GM12878 (cell line): ENCODE measurements around the gene EXOSC1. TPM values are rescaled to one million over a fixed set of nuclear protein-coding genes. Genes with fewer than 3 reads are reported as not detected.

ENCODE experiments used
- ATAC-seq: fragments of 200-7000 bp; cut with Tn5 transposase; 3 replicates; pipeline ENCODE4 v1.9.1; 2020; ENCODE audit warnings: mild to moderate bottlenecking, moderate library complexity
- BruUV-seq: library from RNA; stranded (reverse); fragments of 400-500 nt; replicated peaks from 2 replicates; lab custom pipeline; 2021; lab: Mats Ljungman, UMichigan
- CTCF ChIA-PET: fragments of 300-600 bp; sonication (Branson Sonifier 250); formaldehyde crosslinking; extraction: SDS; loops from one replicate; lab custom pipeline; 2021; ENCODE audit warnings: inconsistent platforms; lab: Yijun Ruan, JAX
- POLR2A ChIA-PET: fragments of 350-600 bp; formaldehyde crosslinking; extraction: SDS; loops from one replicate; lab custom pipeline; 2021; ENCODE audit warnings: inconsistent platforms; lab: Charles Lee
- RAD21 ChIA-PET: fragments of 300-600 bp; sonication (Branson Sonifier 250); formaldehyde crosslinking; loops from one replicate; lab custom pipeline; 2023; ENCODE audit warnings: antibody characterized with exemption; ENCODE audit not compliant: unreplicated experiment; lab: Charles Lee
- SMC1A ChIA-PET: fragments of 300-600 bp; sonication (Branson Sonifier 250); formaldehyde crosslinking; loops from one replicate; lab custom pipeline; 2023; ENCODE audit not compliant: unreplicated experiment, uncharacterized antibody; lab: Charles Lee
- DNase-seq: peaks from one replicate; pipeline ENCODE4 v3.0.0-alpha.2; 2011; ENCODE audit warnings: low read depth, low spot score
- FAIRE-seq: peaks from 3 replicates; lab custom pipeline; 2011; peaks lifted over from hg19 to GRCh38; lab: Jason Lieb, UNC
- H2AFZ ChIP-seq: 2 replicates; pipeline ENCODE4 v1.6.0; 2011; ENCODE audit warnings: low read depth, low read length, control low read depth; ENCODE audit not compliant: control insufficient read depth
- H3K27ac ChIP-seq: 2 replicates; pipeline ENCODE4 v1.5.1; 2011; ENCODE audit warnings: control low read depth; ENCODE audit not compliant: control insufficient read depth, insufficient read depth
- H3K27me3 ChIP-seq, 2 experiments: replicated peaks in 1 of 2; 2 replicates each; pipeline versions ENCODE4 v1.6.0 to v1.6.1; 2011; ENCODE audit warnings: low read length in 1 of 2; ENCODE audit not compliant: control insufficient read depth in 2 of 2, insufficient read depth in 2 of 2
- H3K36me3 ChIP-seq, 2 experiments: 2 replicates each; pipeline ENCODE4 v1.5.1; 2011; ENCODE audit warnings: low read length in 1 of 2; ENCODE audit not compliant: control insufficient read depth in 2 of 2, insufficient read depth in 2 of 2
- H3K4me1 ChIP-seq: 2 replicates; pipeline ENCODE4 v1.6.1; 2011; ENCODE audit warnings: mild to moderate bottlenecking, low read length, moderate library complexity, mixed read lengths; ENCODE audit not compliant: control insufficient read depth, insufficient read depth
- H3K4me2 ChIP-seq: 2 replicates; pipeline ENCODE4 v1.6.0; 2011; ENCODE audit warnings: control low read depth; ENCODE audit not compliant: control insufficient read depth, insufficient read depth
- H3K4me3 ChIP-seq: fragments of 200-600 bp; sonication (generic); 2 replicates; pipeline ENCODE4 v1.5.1; 2016
- H3K79me2 ChIP-seq: 2 replicates; pipeline ENCODE4 v1.6.0; 2011; ENCODE audit warnings: low read length; ENCODE audit not compliant: control insufficient read depth, insufficient read depth
- H3K9ac ChIP-seq: 2 replicates; pipeline ENCODE4 v1.8.0; 2011; ENCODE audit warnings: low read length, control low read depth, mixed read lengths; ENCODE audit not compliant: control insufficient read depth, insufficient read depth
- H3K9me3 ChIP-seq: replicated peaks from 3 replicates; pipeline ENCODE4 v1.5.1; 2011; ENCODE audit warnings: mild to moderate bottlenecking, low read length; ENCODE audit not compliant: control insufficient read depth, insufficient read depth
- H4K20me1 ChIP-seq: 2 replicates; pipeline ENCODE4 v1.6.0; 2011; ENCODE audit not compliant: control insufficient read depth, insufficient read depth
- ASH2L ChIP-seq: fragments of 300-600, 200-600 bp; sonication (generic); IDR thresholded peaks from 2 replicates; pipeline ENCODE4 v1.6.1; 2017; ENCODE audit warnings: low read depth, mild to moderate bottlenecking, borderline replicate concordance
- BCL3 ChIP-seq: IDR thresholded peaks from 2 replicates; pipeline ENCODE4 v1.6.1; 2011; ENCODE audit warnings: borderline replicate concordance, low read depth, mild to moderate bottlenecking, moderate library complexity, low read length; ENCODE audit not compliant: insufficient read depth, poor library complexity, severe bottlenecking
- CHD2 ChIP-seq: IDR thresholded peaks from 2 replicates; pipeline ENCODE4 v1.6.1; 2011; ENCODE audit warnings: low read depth, low read length, improper control_type of control experiment, borderline replicate concordance
- E4F1 ChIP-seq: fragments of 450-650 bp; IDR thresholded peaks from 2 replicates; pipeline ENCODE4 v1.6.1; 2018; ENCODE audit warnings: borderline replicate concordance, mild to moderate bottlenecking; ENCODE audit not compliant: partially characterized antibody
- FOXM1 ChIP-seq: IDR thresholded peaks from 2 replicates; pipeline ENCODE4 v1.6.1; 2012; ENCODE audit warnings: low read depth, mild to moderate bottlenecking, inconsistent platforms, low read length, moderate library complexity
- IKZF1 ChIP-seq: fragments of 450-650 bp; conservative IDR thresholded peaks from 2 replicates; pipeline ENCODE4 v1.6.1; 2017; ENCODE audit warnings: antibody characterized with exemption, mild to moderate bottlenecking
- MAX ChIP-seq: IDR thresholded peaks from 2 replicates; pipeline ENCODE4 v1.6.1; 2012; ENCODE audit warnings: low read depth, low read length, improper control_type of control experiment
- PBX3 ChIP-seq: IDR thresholded peaks from 2 replicates; pipeline ENCODE4 v1.6.1; 2011; ENCODE audit warnings: mild to moderate bottlenecking, low read depth, low read length, moderate library complexity; ENCODE audit not compliant: insufficient replicate concordance
- RAD51 ChIP-seq: fragments of 450-650 bp; IDR thresholded peaks from 2 replicates; pipeline ENCODE4 v1.6.1; 2016; ENCODE audit warnings: moderate library complexity, mild to moderate bottlenecking, inconsistent platforms
- RCOR1 ChIP-seq: conservative IDR thresholded peaks from 2 replicates; pipeline ENCODE4 v1.6.1; 2012; ENCODE audit warnings: low read depth, low read length, improper control_type of control experiment
- SP1 ChIP-seq: IDR thresholded peaks from one replicate; pipeline ENCODE4 v1.6.1; 2011; ENCODE audit warnings: low read depth, low read length
- TAF1 ChIP-seq: IDR thresholded peaks from 2 replicates; pipeline ENCODE4 v1.6.1; 2011; ENCODE audit warnings: mild to moderate bottlenecking, low read depth, low read length, borderline replicate concordance
- TARDBP ChIP-seq: IDR thresholded peaks from 2 replicates; pipeline ENCODE4 v1.6.1; 2016; ENCODE audit warnings: borderline replicate concordance
- TBL1XR1 ChIP-seq: IDR thresholded peaks from 2 replicates; pipeline ENCODE4 v1.6.1; 2012; ENCODE audit warnings: low read depth, low read length, improper control_type of control experiment
- ZNF687 ChIP-seq: fragments of 450-650 bp; IDR thresholded peaks from 2 replicates; pipeline ENCODE4 v1.6.1; 2017; ENCODE audit warnings: mild to moderate bottlenecking, moderate library complexity
- WGBS: methylation state at CpG from one replicate; pipeline ENCODE4 v1.1.6; 2016; ENCODE audit warnings: low lambda C conversion rate; ENCODE audit not compliant: insufficient replicate concordance, insufficient coverage; ENCODE audit errors: missing lambda C conversion rate; 5-methylcytosine and 5-hydroxymethylcytosine counted together
- in situ Hi-C: fragments of 300-500 bp; cut with MboI; formaldehyde crosslinking; loops from 9 replicates; pipeline ENCODE4 v1.14.3; 2018; ENCODE audit warnings: mixed read lengths
- intact Hi-C: fragments of 100-400 bp; cut with micrococcal nuclease; formaldehyde crosslinking; loops from one replicate; pipeline ENCODE4 v1.14.2; 2022; ENCODE audit not compliant: unreplicated experiment
- polyA plus RNA-seq, 11 experiments: library from polyadenylated mRNA; depleted of rRNA in 4 of 11; unstranded in 6 of 11; stranded (reverse) in 5 of 11; fragments of >200 nt; fragmentation: Nextera tagmentation in 4 of 11; fragmentation: Illumina TruSeq in 1 of 11; extraction: Ambion mirVana in 4 of 11; extraction: Trizol in 1 of 11; gene quantifications; 1 replicate in 1 of 11; 2 replicates in 10 of 11; pipeline versions ENCODE4 v1.2.1 to v1.2.3, GENCODE V29; 2011 to 2016; ENCODE audit warnings: inconsistent platforms in 2 of 11, missing spikeins in 2 of 11, low read depth in 1 of 11
- total RNA-seq, 4 experiments: library from RNA; depleted of rRNA in 3 of 4; stranded (reverse); fragments of >200 nt in 3 of 4; fragmentation: Illumina TruSeq in 1 of 4; extraction: Trizol in 1 of 4; gene quantifications; 2 replicates each; pipeline versions ENCODE4 v1.2.1 to v1.2.3, GENCODE V29; 2013 to 2021

Gene EXOSC1
- total and polyA plus RNA-seq, 10 of the 15 experiments (the other 5 are each of a cell fraction or from before 2014, with no cell fraction given), result 43.4 to 121 (median 75.1) TPM

- 92% methylated on average over 2 of the region's 2 CpGs for WGBS
- ChIA-PET CTCF (interaction anchor here (0.7 to 2.9 kb wide), 7 partner anchors 12 to 209 kb away, joined by 3 to 24 read pairs (median 3); no protein-coding TSS in a partner anchor), POLR2A (no interaction called here), SMC1A (interaction anchor here (0.8 to 1.3 kb wide), 2 partner anchors 9 to 18 kb away, joined by 3 read pairs; no protein-coding TSS in a partner anchor), RAD21 (interaction anchor here (0.6 kb wide), 1 partner anchor 12 kb away, joined by 3 read pairs; no protein-coding TSS in a partner anchor)
- H3K4me3 ChIP-seq, result no peak overlapping the region
- no peak for DNase-seq
- intact Hi-C loops, result loop anchor here (5.0 kb wide), 1 partner anchor 150 kb away; no protein-coding TSS in a partner anchor
- H3K27me3 ChIP-seq, result no peaks in the 10 kb centered on the region
- FAIRE-seq, result no peak
- in situ Hi-C loops, result no loop called here
- no peaks in the 10 kb centered on the region for H3K4me1 ChIP-seq
- H2AFZ ChIP-seq, result no peak overlapping the region
- H3K36me3 ChIP-seq, result peaks cover 35 to 49% of the 10 kb centered on the region in 2 experiments
- no peak overlapping the region for H3K9ac ChIP-seq
- no peaks in the 10 kb centered on the region for H3K79me2 ChIP-seq
- no peaks in the 10 kb centered on the region for H3K9me3 ChIP-seq
- no peaks in the 10 kb centered on the region for H4K20me1 ChIP-seq
- ATAC-seq, result no peak
- H3K27ac ChIP-seq, result no peak overlapping the region
- no TSS peak for BruUV-seq
- no peak overlapping the region for H3K4me2 ChIP-seq
- no peak for TF ChIP-seq CHD2
- no peak for TF ChIP-seq PBX3
- TF ChIP-seq TAF1, result no peak
- TF ChIP-seq IKZF1, result no peak
- no peak for TF ChIP-seq E4F1
- TF ChIP-seq BCL3, result no peak
- no peak for TF ChIP-seq TBL1XR1
- TF ChIP-seq ZNF687, result no peak
- no peak for TF ChIP-seq RCOR1
- no peak for TF ChIP-seq RAD51
- no peak for TF ChIP-seq MAX
- TF ChIP-seq SP1, result no peak
- no peak for TF ChIP-seq ASH2L
- no peak for TF ChIP-seq FOXM1
- TF ChIP-seq TARDBP, result no peak
These were observed 16.5 kb upstream of the EXOSC1 start for GRCh38 chr10:97462309-97462708.
